Kasumi-1 (cell line): ENCODE results near the gene LAMA4.

Experiments used
- DNase-seq, 2 experiments: peaks; one replicate each; lab custom pipeline; 2025; lab: John Stamatoyannopoulos, UW

LAMA4 gene

GRCh38 chr6:112081569-112081968 lies 172.8 kb downstream of the LAMA4 start:
- DNase-seq: no peak

GRCh38 chr6:112066606-112067005 lies 187.8 kb downstream of the LAMA4 start:
- DNase-seq: no peak

- no peak for DNase-seq
Measured at GRCh38 chr6:112065426-112065986, 188.9 kb downstream of the LAMA4 start.

GRCh38 chr6:112062966-112063365 lies 191.4 kb downstream of the LAMA4 start:
- DNase-seq: no peak

- DNase-seq: no peak
Measured at GRCh38 chr6:112061605-112062004, 192.8 kb downstream of the LAMA4 start.
